ENCODE measurements around the gene COPS7A.

- TF ChIP-seq EZH2phosphoT487 (IDR thresholded peaks at IDR 0.05; ENCODE audit: borderline replicate concordance, low read depth, low read length), result no peak
- no peak for TF ChIP-seq CTCF (conservative IDR thresholded peaks at IDR 0.05; ENCODE audit: low read length)
These were observed 23.2 kb upstream of the COPS7A start, which contains the start of gene PIANP for GRCh38 chr12:6700646-6701051.
